Liver (tissue), 9 donors: ENCODE measurements around the gene EFHD2. TPM values are rescaled to one million over a fixed set of nuclear protein-coding genes. Genes with fewer than 3 reads are reported as not detected.

ENCODE experiments used
- DNase-seq: peaks from one replicate; pipeline ENCODE4 v3.0.0-alpha.2; 2017; ENCODE audit warnings: low spot score
- H3K27ac ChIP-seq, 2 donors: one replicate each; pipeline ENCODE4 v1.7.0; 2013; ENCODE audit warnings: inconsistent platforms in 2 of 2, low read length in 2 of 2, control low read depth in 1 of 2, low read depth in 1 of 2, mild to moderate bottlenecking in 1 of 2
- H3K27me3 ChIP-seq, 4 donors: one replicate each; pipeline versions ENCODE4 v1.6.1 to v1.7.0; 2013; ENCODE audit warnings: low read length in 3 of 4, inconsistent platforms in 1 of 4, mild to moderate bottlenecking in 1 of 4, moderate library complexity in 1 of 4; ENCODE audit not compliant: control insufficient read depth in 4 of 4, insufficient read depth in 4 of 4
- H3K36me3 ChIP-seq, 4 donors: one replicate each; pipeline versions ENCODE4 v1.6.1 to v1.7.0; 2013; ENCODE audit warnings: low read length in 3 of 4, mild to moderate bottlenecking in 3 of 4, low read depth in 1 of 4, moderate library complexity in 1 of 4; ENCODE audit not compliant: control insufficient read depth in 4 of 4, insufficient read depth in 3 of 4
- H3K4me1 ChIP-seq, 4 donors: one replicate each; pipeline versions ENCODE4 v1.6.1 to v1.7.0; 2013; ENCODE audit warnings: low read length in 3 of 4, mild to moderate bottlenecking in 3 of 4, moderate library complexity in 1 of 4; ENCODE audit not compliant: control insufficient read depth in 4 of 4, insufficient read depth in 4 of 4
- H3K4me3 ChIP-seq, 3 donors: one replicate each; pipeline versions ENCODE4 v1.6.1 to v1.7.0; 2013; ENCODE audit warnings: low read length in 3 of 3, control low read depth in 1 of 3, low read depth in 1 of 3, mild to moderate bottlenecking in 1 of 3
- H3K9ac ChIP-seq, 2 donors: one replicate each; pipeline ENCODE4 v1.7.0; 2013; ENCODE audit warnings: low read length in 2 of 2, mild to moderate bottlenecking in 2 of 2, moderate library complexity in 2 of 2, control low read depth in 1 of 2, low read depth in 1 of 2
- H3K9me3 ChIP-seq, 4 donors: one replicate each; pipeline versions ENCODE4 v1.6.1 to v1.7.0; 2013; ENCODE audit warnings: low read length in 3 of 4; ENCODE audit not compliant: control insufficient read depth in 4 of 4
- FOXA2 ChIP-seq: IDR thresholded peaks from 2 replicates; pipeline ENCODE4 v1.6.1; 2016; ENCODE audit warnings: antibody characterized with exemption
- GABPA ChIP-seq, 2 donors: IDR thresholded peaks in 1 of 2; conservative IDR thresholded peaks in 1 of 2; 2 replicates each; pipeline ENCODE4 v1.6.1; 2016; ENCODE audit warnings: antibody characterized with exemption in 2 of 2, mild to moderate bottlenecking in 1 of 2, moderate library complexity in 1 of 2
- HNF4A ChIP-seq, 2 donors: conservative IDR thresholded peaks; 2 replicates each; pipeline ENCODE4 v1.6.1; 2016; ENCODE audit warnings: antibody characterized with exemption in 2 of 2, mild to moderate bottlenecking in 2 of 2
- HNF4G ChIP-seq: IDR thresholded peaks from 2 replicates; pipeline ENCODE4 v1.6.1; 2016; ENCODE audit warnings: antibody characterized with exemption
- MAX ChIP-seq: IDR thresholded peaks from 2 replicates; pipeline ENCODE4 v1.6.1; 2016; ENCODE audit warnings: antibody characterized with exemption
- NR2F2 ChIP-seq: IDR thresholded peaks from 2 replicates; pipeline ENCODE4 v1.6.1; 2016; ENCODE audit warnings: antibody characterized with exemption
- RAD21 ChIP-seq, 2 donors: IDR thresholded peaks; 2 replicates each; pipeline ENCODE4 v1.6.1; 2016; ENCODE audit warnings: antibody characterized with exemption in 2 of 2, mild to moderate bottlenecking in 2 of 2
- REST ChIP-seq: IDR thresholded peaks from 2 replicates; pipeline ENCODE4 v1.6.1; 2016; ENCODE audit warnings: antibody characterized with exemption, mild to moderate bottlenecking
- RXRA ChIP-seq, 2 donors: IDR thresholded peaks; 2 replicates each; pipeline ENCODE4 v1.6.1; 2017 to 2018; ENCODE audit warnings: antibody characterized with exemption in 2 of 2, mild to moderate bottlenecking in 1 of 2
- SP1 ChIP-seq: IDR thresholded peaks from 2 replicates; pipeline ENCODE4 v1.6.1; 2018; ENCODE audit warnings: antibody characterized with exemption, mild to moderate bottlenecking
- WGBS: extraction: QIAGEN DNeasy Blood & Tissue Kit; methylation state at CpG from one replicate; pipeline ENCODE4 v1.1.7; 2013; 5-methylcytosine and 5-hydroxymethylcytosine counted together
- polyA plus RNA-seq, 2 donors: library from polyadenylated mRNA; stranded (reverse) in 1 of 2; unstranded in 1 of 2; fragments of 200-250 nt in 1 of 2; fragments of >200 nt in 1 of 2; fragmentation: Nextera tagmentation in 1 of 2; extraction: Ambion mirVana in 1 of 2; gene quantifications; one replicate each; pipeline versions ENCODE4 v1.2.1 to v1.2.3, GENCODE V29; 2013 to 2015
- total RNA-seq, 2 donors: library from RNA; depleted of rRNA; stranded (reverse); fragments of >200 nt; gene quantifications; one replicate each; pipeline ENCODE4 v1.2.3, GENCODE V29; 2014
- donor health status: healthy.
- donor health status: healthy.
- donor health status: healthy.
- donor health status: healthy.
- donor health status: healthy.

EFHD2 gene
- total and polyA plus RNA-seq, 4 donors, result 7.4 to 23.0 (median 11.7) TPM

- no peak for TF ChIP-seq REST
- no peak for TF ChIP-seq NR2F2
- no peak for TF ChIP-seq HNF4A (conservative IDR thresholded peaks at IDR 0.05)
Observed at GRCh38 chr1:15370268-15370667, 39.4 kb upstream of the EFHD2 start (continued).

GRCh38 chr1:15370781-15371520 lies 38.7 kb upstream of the EFHD2 start:
- H3K9ac ChIP-seq, result no peak overlapping the region
- H3K4me3 ChIP-seq, result no peak overlapping the region
- peaks cover 10 to 52% (median 36%) of the 10 kb centered on the region in 4 donors for H3K4me1 ChIP-seq
- peak overlapping the region; percentile 11 to 53 for H3K27ac ChIP-seq
- no peaks in the 10 kb centered on the region for H3K9me3 ChIP-seq
- H3K36me3 ChIP-seq, result no peaks in the 10 kb centered on the region
- DNase-seq, result no peak
- WGBS, result 21% methylated on average over 16 of the region's 16 CpGs
- H3K27me3 ChIP-seq, result no peaks in the 10 kb centered on the region
- TF ChIP-seq HNF4G, result no peak
- TF ChIP-seq FOXA2, result no peak
- TF ChIP-seq REST, result peak; percentile 50
- TF ChIP-seq GABPA (IDR thresholded peaks at IDR 0.05 in 1 of 2, conservative IDR thresholded peaks at IDR 0.05 in 1 of 2), result no peak
- peak in 1 of 2 donors; percentile 56 for TF ChIP-seq RXRA (IDR thresholded peaks at IDR 0.05)
- peak; percentile 32 for TF ChIP-seq SP1
- no peak for TF ChIP-seq RAD21 (IDR thresholded peaks at IDR 0.05)
- peak; percentile 17 for TF ChIP-seq MAX
- TF ChIP-seq HNF4A (conservative IDR thresholded peaks at IDR 0.05), result peak; percentile 60 to 79
- TF ChIP-seq NR2F2, result peak; percentile 12
